Middle frontal gyrus (tissue), 1 donor: ENCODE results near the gene AGAP1.

Experiments
- DNase-seq: peaks from one replicate; pipeline ENCODE4 v3.0.0-alpha.2; 2015; ENCODE audit warnings: low spot score; ENCODE audit errors: extremely low spot score

Gene AGAP1

DNA sequence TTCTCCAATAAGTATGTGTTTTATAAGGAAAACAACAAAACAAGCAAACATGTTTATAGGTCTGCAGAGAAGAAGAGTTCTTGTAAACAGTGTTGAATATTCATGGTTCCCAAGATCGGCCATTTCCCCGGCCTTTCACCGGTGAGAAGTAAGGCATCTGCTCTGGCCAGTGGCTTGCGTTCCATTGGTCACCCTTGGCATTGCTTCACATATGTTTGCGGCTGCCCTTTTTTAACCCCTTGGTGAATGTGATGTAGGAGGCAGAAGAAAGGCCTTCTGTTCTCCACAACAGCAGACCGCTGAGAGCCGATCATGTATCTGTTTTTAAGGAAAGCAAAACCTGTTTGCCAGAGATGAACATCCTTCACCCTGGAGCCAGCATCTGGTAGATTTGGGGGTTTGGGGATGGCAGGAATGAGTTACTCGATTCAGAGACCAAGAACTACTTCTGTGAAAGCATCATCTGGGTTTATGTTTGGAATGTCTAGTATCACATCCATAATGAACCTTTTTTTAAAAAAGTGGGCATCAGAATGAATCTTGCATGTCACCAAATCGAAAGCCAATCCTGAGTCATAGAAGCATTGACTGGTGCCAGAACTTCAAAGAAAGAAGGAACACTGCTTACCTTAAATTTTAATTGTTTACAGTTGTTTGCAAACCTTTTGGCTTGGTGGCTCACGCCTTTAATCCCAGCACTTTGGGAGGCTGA is 112.3 kb downstream of the AGAP1 start:
- DNase-seq, result no peak

DNA sequence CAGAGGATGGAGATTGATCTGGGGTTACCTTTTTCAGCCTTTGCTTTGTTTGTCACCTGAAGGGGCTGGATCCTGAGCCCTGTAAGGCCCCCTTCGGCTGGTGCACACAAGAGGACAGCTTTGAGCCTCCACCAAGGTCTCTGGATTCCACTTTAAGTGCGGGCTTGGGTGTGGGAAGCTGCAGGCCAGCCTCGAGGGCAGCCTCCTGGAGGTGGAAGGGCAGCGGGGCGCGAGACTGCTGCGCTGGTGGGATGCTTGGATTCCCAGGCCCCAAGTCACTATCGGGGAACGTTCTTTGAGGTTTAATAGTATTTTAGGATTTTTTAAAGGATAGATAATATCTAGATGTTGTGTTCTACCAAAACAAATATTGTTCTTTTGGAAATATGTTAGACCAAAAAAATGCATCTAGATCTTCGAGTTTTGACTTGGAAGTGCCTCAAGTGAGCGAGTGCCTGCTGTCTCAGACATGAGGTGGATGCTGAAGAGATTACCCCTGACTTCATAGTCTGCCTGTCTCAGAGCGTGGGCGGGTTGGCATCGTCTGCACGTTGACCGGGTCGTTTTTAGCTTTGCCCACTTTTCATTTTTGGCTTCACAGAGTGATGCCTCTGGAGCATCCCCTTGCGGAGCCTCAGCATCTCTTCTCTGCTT is 113.8 kb downstream of the AGAP1 start:
- DNase-seq, result no peak

DNA sequence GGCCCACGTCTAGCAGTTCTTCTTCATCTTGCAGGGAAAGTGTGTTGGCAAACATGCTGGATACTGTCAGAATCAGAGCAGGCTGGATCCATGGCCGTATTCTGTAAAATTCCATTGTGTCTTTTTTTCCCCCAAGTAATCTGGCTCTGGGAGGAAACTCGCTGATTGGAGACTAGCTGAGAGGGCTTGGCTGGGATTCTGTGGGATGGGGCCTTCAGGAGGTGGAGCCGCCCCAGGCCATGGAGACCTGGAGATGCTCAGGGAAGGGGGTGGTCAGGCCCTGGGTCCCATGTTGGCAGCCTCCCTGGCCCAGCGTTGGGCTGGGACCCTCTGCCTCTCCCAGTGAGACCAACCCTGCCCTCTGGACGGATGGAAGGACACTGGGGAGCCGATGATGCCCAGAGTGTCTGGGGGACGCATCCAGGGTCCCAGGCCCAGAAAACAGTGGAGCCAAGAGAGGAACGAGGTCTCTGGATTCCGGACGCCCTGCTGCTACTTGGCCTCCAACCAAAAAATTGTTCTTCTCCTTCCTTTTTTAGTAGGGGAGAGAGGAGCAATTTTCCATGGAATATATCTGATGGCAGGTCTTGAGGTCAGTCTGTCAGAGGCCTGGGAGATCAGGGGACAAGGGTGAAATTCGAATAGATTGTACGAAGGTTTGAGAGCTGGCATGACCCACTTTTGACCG is 114.5 kb downstream of the AGAP1 start:
- DNase-seq, result peak; percentile 65

DNA sequence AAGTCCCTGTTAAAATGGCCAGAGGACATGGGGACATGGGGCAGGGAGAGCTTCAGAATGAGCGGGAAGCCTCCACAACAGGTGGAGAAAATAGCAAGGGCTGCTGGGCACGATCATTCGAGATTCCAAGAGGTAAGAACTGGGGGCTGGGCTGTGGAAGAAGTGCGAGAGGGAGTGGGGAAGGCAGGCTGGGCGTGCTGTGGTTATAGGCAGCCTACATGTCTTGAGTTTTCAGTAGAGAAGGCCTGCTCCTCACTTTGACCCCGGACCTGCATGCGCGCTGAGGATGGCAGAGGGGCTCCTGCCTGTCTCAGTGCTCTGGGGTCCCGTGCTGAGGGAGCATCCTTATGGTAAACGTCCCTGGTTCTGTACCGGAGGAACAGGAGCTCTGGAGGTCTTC is 115.5 kb downstream of the AGAP1 start:
- DNase-seq, result no peak

DNA sequence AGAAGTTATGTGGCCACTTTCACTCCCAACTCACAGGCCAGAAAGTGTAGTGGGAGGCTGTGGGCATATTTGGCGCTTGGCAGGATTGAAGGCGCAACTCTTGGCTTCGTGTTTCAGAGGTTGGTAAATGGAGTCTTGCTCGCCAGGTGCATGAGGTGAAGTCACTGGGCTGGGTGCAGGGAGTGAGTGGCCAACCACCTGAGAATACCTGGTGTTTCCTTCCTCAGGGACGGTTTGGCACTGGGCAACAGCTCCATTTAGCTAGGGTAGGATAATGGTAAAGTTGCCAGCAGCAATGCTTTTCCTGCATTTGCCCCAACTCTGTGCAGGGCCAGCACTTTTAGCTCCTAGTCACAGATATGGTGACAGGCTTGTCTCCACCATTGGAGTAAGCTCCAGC is 115.9 kb downstream of the AGAP1 start:
- DNase-seq, result no peak

DNA sequence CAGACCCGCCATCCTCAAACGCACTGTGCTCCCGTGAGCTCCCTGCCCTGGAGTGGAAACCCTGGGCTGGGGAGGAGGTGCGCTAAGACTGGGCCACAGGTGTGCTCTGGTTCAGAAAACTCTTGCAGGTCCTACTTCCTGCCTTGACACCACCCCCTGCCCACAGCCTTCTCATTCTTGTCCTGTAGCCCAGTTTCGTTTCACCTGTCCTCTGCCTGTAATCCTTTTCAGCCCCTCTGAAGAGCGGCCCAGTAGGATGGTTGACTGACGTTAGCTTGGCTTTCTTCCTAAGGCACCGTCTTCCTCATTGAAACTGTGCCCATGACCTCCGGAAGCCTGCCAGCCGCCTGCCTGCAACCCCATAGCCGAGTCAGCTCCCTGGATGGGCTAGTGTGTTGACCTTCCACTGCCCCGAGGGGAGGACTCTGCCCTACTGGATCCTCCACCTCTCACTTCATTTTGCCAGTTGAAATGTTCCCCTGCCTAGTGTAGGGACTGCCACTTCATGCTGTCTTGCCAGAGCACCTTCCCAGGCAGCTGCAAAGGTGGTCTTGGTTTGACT is 116.9 kb downstream of the AGAP1 start:
- no peak for DNase-seq

DNA sequence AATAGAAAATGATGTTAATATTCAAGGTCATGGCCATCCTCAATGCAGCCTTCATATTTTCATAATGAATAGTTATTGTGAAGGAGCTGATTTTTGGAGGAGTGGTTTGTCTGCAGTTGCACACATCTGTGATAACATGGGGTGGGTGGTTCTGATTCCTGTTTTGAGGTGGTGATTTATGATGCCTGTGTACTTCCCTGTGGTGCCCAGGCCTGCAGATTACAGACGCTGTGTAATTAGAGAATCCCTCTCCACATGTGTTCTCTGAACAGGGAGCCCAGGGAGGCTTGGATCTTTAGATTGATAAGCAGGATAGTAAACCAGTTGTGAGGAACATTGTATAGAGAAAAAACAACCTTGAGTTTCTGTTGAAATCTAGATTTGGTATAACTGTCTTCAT is 117.5 kb downstream of the AGAP1 start:
- DNase-seq, result no peak

DNA sequence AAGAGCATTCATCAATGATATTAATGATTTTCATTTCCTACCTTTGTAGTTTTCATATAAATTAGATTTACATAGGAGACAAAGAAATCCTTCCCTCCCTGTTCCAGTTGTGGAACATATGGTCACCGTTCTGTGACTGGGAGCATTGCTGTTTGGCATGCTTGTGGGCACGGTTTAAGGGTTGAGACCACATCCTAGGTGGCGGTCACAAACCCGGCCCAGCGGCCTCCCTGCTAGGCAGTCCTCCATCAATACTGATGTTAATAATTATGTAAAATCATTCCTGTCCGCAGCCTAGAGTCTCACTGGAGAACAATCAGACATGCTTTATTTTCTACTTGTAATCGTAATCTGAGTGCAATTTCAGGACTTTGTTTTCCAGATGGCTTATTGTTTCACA is 117.9 kb downstream of the AGAP1 start:
- DNase-seq, result no peak

DNA sequence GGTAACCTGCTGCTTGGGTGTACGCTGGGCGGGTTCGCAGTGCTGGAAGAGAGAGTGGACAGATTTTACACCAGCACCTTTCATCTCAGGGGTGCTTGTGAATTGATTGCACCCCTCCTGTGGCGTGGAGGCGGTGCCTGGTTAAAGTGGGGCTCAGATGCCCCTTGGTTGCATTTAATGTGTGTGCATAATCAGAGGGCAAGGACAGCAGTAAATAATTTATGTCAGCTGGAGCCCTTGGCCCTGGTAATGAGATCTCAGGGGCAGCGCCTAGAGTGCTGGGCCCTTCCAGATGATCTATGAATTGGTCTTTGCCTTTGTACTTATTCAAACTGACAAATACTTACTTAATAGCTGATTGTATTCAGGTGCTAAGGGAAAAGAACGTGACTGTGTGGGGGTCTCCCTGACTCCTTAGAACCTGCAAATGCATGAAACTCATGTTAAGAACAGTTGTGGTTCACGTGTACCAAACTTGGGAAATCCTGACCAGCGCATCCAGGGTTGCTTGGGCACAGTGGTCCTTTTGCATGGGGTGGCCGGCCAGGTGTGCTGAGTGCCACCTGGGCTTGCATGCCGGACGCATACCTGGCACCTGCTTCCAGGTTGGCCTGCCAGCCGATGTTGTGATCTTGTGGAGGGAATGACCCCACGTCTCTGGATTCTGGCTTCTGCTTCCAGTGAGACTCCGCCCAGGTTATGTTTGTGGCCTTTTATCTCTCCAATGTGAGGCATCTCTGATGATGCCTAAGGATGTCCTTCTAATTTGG is 118.5 kb downstream of the AGAP1 start:
- no peak for DNase-seq

DNA sequence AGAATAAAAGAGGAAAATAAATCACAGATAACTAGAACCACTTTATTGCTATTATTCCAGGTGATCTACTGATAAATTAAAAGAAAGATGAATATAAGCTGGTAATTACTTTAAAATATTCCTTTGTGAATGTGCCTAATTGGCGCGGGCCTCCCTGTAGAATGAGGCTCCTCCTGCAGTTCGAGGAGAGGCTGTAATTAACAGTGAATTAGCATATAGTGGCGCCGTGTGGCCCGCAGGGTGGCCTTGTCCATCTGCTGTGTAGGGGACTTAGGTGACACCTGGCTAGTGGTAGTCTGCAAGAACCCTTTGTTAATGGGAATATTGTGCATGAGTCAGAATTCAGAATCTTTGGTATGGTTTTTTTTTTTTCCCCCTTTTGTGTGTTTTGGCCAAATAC is 119.8 kb downstream of the AGAP1 start:
- DNase-seq, result no peak

DNA sequence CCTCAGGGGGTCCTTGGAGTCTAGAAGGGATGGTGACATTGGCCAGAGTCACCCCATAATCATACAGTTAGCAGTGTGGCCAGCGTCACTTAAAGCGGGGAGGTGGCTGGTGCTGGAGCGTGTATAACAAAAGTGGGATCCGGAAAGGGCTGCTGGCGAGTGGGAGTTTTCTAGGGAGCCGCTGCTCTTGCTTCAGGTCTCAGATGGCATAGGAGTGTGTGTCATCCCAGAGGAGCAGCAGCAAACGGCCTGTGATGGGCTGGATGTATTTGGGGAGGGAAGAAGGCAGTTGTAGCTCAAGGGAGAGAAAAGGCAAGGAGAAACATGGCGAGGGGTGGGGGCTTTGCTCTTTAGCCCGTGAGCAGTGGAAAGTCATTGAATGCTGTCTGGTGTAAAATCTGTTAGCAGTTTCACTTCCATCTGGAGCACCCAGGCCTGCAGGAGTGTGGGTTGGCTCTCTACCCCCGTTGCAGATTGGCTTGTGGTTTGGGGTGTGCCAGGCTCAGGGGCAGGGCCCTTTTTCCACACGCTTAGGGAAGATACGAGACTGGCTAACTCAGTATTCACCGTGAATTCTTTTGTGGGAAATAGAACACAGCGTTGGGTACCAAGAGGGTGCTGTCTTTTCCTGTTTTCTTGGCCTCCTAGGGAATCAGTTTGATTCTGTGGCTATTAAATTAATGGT is 120.5 kb downstream of the AGAP1 start:
- DNase-seq, result no peak

DNA sequence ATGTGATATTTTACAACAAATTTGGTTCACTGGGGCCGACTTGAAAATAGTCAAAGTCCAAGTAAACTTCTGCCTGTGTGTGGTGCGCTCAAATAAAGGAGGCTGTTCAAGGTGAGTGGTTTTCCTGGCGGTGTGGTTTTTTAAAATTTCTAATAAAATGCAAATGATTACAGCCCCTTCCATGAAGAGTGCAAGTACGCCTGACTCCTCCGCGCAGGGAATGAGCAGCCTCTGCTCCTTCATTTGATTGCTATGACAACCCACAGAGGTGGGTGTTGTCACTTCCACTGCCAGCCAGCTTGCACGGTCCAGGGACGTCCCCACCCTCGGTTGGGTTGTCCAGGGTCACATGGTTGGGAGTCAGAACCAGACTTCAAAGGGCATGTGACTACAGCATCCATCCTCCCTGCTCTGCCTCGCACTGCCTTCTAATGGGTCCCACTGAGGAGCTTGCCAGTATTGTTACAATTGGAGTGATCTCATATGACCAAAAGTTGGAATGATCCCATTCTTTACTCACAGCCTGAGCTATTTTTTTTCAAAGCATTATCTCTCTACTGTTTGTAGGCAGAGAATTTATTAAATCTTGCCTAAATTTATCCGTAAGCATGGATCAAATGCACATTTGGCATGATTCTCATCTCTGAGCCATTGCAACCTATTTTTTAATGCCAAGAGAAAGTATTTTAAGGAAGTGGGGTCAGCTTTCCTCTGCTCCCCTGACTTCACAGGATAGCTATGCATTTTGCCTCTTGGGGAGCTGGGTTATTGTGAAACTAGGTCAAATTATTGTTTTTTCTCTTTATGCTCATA is 121.3 kb downstream of the AGAP1 start:
- DNase-seq, result peak; percentile 82

DNA sequence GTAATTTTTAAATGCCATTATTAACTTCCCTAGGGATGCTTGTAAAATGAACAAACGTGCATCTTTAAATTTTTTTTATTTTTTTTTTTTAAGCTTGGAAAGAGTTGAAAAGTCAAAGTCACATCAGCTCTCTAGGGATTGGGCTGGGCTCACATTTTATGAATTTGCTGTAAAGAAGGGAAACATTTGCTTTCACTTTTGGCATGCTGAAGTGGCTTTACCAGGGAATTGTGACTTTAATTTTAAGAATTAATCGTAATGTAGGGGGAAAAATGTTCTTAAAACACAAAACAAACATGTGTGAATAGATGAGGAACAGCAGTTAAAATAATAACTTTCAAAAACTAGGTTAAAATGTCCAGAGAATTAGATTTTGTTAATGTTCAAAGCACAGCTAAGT is 123.0 kb downstream of the AGAP1 start:
- no peak for DNase-seq

DNA sequence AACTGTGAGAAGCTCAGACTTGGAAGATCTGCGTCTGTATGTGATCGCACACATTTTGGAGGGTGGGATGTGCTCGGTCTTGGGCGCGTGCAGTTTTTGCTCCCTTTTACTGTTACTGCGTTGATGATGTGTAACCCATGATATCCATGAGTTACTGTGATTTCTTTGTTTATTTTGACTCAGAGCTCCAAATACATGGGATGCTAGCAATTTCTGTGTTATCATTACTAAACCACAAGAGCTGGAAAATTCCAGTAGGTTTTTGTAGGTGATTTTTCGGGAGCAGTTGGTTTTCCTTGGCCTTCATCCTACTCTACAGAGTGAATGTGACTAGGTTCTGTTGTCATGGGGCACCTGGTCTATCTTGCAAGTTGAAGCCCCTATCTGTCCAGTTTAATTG is 124.2 kb downstream of the AGAP1 start:
- DNase-seq, result no peak

DNA sequence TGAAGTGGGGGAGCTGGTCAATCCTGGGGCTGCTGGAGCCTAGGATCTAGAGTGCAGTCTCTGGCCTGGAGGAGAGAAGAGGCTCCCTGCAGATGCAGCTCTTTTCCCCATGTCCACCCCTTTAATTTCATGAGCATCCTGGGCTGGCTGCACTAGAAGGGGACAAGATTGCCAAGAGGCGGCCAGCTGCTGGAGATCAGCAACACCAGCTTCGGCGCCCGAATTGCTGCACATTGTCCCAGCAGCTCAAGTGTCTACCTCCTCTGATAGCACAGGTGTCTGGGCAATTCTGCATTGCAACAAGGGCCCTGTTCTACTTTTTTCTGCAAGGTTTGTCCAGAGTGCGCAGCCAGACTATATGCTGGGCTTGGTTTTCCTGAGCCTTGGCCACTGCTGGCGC is 125.7 kb downstream of the AGAP1 start:
- no peak for DNase-seq

DNA sequence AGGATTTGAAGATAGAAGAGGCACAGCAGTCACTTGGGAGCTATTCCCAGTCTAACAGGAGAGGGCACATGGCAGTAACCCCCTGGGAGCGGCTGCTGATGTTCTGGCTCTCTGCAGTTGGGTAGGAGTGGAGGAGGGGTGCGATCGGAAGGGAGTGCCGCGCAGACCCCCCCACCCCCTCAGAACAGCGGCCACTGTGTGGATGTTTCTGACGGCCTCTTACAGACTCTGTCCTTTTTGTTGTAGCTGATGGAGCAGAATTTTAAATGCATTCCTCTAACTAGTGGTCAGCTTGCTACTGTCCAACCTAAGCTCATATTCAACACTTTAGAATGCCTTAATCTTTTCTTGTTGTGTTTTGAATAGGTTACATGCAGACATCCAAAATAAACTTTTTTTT is 127.9 kb downstream of the AGAP1 start:
- no peak for DNase-seq

DNA sequence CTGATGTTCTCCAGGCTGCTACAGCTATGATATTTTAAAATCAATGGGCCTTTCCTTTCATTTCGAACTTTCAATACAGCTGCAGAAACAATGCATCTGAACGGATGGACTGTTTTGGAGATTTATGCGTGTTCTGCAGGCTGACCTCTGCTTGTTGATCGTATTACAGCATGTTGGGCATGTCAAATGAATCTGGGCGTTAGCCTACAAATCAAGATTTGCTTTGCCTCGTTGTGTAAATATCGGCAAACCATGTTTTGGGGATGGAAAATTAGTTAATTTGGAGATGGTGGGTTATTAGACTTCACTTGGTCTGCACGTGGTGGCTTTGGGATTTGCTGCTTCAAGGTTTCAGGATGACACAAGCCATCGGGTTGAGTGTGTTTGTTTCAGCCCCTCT is 129.3 kb downstream of the AGAP1 start:
- no peak for DNase-seq

DNA sequence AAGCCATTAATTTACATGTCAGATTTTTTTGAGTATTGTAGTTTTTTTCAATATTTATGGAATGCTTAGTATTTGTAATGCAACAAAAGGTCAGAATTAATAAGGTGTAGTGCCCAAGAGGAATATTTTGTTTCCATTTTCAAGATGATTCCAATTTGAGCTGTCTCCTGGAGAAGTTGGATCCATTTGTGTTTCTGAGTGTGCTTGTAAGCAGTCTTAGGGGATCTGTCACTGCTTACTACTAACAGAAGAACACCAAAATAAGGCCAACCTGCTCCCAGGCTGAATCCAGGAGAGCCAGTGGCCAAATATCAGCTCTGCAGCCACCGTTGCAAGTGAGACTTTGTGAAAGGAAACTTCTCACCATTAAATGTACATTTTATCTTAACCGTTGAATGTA is 129.9 kb downstream of the AGAP1 start:
- DNase-seq, result no peak

DNA sequence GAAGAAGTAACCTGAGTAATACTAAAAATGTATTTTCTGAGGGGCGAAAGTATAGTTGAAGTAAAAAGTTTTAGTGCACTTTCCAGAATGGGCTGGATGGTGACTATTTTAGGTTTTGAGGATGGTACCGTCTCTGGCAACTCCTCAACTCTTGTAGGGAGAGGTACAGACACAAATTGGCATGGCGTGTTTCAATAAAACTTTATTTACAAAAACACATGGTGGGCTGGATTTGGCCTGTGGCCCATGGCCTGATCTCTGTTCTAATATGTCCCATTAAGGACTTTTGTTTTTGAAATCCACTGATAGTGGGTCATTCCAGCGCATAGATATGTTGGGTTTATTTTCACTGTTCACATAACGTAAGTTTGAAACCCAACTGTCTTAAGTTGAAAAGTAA is 132.8 kb downstream of the AGAP1 start:
- DNase-seq, result no peak

DNA sequence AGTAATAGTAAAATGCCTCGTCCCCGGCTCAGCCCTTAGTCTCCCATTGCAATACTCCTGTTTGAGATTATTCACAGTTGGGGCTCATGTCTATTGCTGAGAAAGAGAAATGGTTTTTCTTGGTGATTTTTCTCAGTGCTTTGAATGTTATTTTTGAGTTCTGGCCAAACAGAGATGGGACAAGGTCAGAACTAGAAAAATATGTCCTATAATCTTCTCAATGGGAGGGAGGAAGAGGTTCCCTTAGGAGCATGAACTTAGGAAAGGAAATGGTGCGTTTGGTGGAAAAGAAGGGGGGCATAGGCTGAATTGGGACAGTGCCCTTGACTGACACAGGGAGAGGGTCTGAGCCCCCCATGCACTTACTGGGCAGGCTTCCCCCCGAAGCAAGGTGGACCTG is 133.8 kb downstream of the AGAP1 start:
- DNase-seq, result no peak
